HepG2 (cell line): ENCODE results near the gene GPR89A. TPM values are rescaled to one million over a fixed set of nuclear protein-coding genes. Genes with fewer than 3 reads are reported as not detected.

Experiments used
- BRCA1 ChIP-seq: sonication (generic); formaldehyde crosslinking; IDR thresholded peaks from 2 replicates; pipeline ENCODE4 v1.4.0; 2020; ENCODE audit warnings: missing genetic modification reagents
- CCAR2 ChIP-seq: fragments of 200-400 bp; formaldehyde crosslinking; optimal IDR thresholded peaks from 2 replicates; pipeline ENCODE3; 2018; ENCODE audit warnings: low read depth, mild to moderate bottlenecking, low read length, moderate library complexity
- DR1 ChIP-seq: sonication (generic); formaldehyde crosslinking; IDR thresholded peaks from 2 replicates; pipeline ENCODE4 v1.8.0; 2021; ENCODE audit warnings: mild to moderate bottlenecking, missing genetic modification reagents, inconsistent platforms
- FOXA3 ChIP-seq: IDR thresholded peaks from 2 replicates; pipeline ENCODE4 v1.6.1; 2016; ENCODE audit warnings: missing genetic modification reagents, missing compliant biosample characterization
- HMGA1 ChIP-seq: sonication (generic); formaldehyde crosslinking; conservative IDR thresholded peaks from 2 replicates; pipeline ENCODE4 v1.4.0; 2020; ENCODE audit warnings: missing genetic modification reagents
- KAT7 ChIP-seq: IDR thresholded peaks from 2 replicates; pipeline ENCODE4 v1.6.1; 2018; ENCODE audit warnings: borderline replicate concordance, missing compliant biosample characterization
- KLF11 ChIP-seq: IDR thresholded peaks from 2 replicates; pipeline ENCODE4 v1.6.1; 2016; ENCODE audit warnings: missing compliant biosample characterization
- KLF13 ChIP-seq: sonication (generic); formaldehyde crosslinking; IDR thresholded peaks from 2 replicates; pipeline ENCODE4 v1.4.0; 2020; ENCODE audit warnings: mild to moderate bottlenecking, missing genetic modification reagents
- LBX2 ChIP-seq: sonication (generic); formaldehyde crosslinking; IDR thresholded peaks from 2 replicates; pipeline ENCODE4 v1.5.0; 2020; ENCODE audit warnings: missing genetic modification reagents, mild to moderate bottlenecking, borderline replicate concordance
- NFIC ChIP-seq: IDR thresholded peaks from 2 replicates; pipeline ENCODE4 v1.6.1; 2012; ENCODE audit warnings: mild to moderate bottlenecking, low read length, inconsistent platforms
- NFKB2 ChIP-seq: sonication (generic); formaldehyde crosslinking; IDR thresholded peaks from 2 replicates; pipeline ENCODE4 v1.4.0; 2020; ENCODE audit warnings: missing genetic modification reagents, borderline replicate concordance
- RBM39 ChIP-seq: fragments of 200-400 bp; formaldehyde crosslinking; IDR thresholded peaks from one replicate; pipeline ENCODE4 v1.6.1; 2018; ENCODE audit warnings: antibody characterized with exemption, mild to moderate bottlenecking, low read depth, low read length; ENCODE audit not compliant: poor library complexity, severe bottlenecking
- SRSF1 ChIP-seq: fragments of 200-400 bp; formaldehyde crosslinking; optimal IDR thresholded peaks from 2 replicates; pipeline ENCODE3; 2017; ENCODE audit warnings: mild to moderate bottlenecking, low read depth, low read length, moderate library complexity
- TOE1 ChIP-seq: sonication (generic); formaldehyde crosslinking; IDR thresholded peaks from 2 replicates; pipeline ENCODE4 v1.4.0; 2020; ENCODE audit warnings: mild to moderate bottlenecking, missing genetic modification reagents
- TRIM22 ChIP-seq: fragments of 450-650 bp; IDR thresholded peaks from 2 replicates; pipeline ENCODE4 v1.6.1; 2017
- ZBTB49 ChIP-seq: sonication (generic); formaldehyde crosslinking; IDR thresholded peaks from 2 replicates; pipeline ENCODE4 v1.4.0; 2020; ENCODE audit warnings: missing genetic modification reagents, borderline replicate concordance
- ZC3H4 ChIP-seq: sonication (generic); formaldehyde crosslinking; IDR thresholded peaks from 2 replicates; pipeline ENCODE4 v1.4.0; 2020; ENCODE audit warnings: missing genetic modification reagents, borderline replicate concordance
- ZNF136 ChIP-seq: sonication (generic); formaldehyde crosslinking; IDR thresholded peaks from 2 replicates; pipeline ENCODE4 v1.8.1; 2022; ENCODE audit warnings: low read depth, mild to moderate bottlenecking, moderate library complexity, missing genetic modification reagents
- ZNF558 ChIP-seq: sonication (generic); formaldehyde crosslinking; IDR thresholded peaks from 2 replicates; pipeline ENCODE4 v1.9.0; 2022; ENCODE audit warnings: mild to moderate bottlenecking, missing genetic modification reagents, borderline replicate concordance
- ZNF644 ChIP-seq: IDR thresholded peaks from 2 replicates; pipeline ENCODE4 v1.6.1; 2016; ENCODE audit warnings: low read depth
- ZNF761 ChIP-seq: sonication (generic); formaldehyde crosslinking; conservative IDR thresholded peaks from 2 replicates; pipeline ENCODE4 v1.4.0; 2020; ENCODE audit warnings: mild to moderate bottlenecking, missing genetic modification reagents
- polyA plus RNA-seq, 8 experiments: library from polyadenylated mRNA; depleted of rRNA in 3 of 8; stranded (reverse) in 7 of 8; unstranded in 1 of 8; fragments of >200 nt; fragmentation: Illumina TruSeq in 4 of 8; extraction: Trizol in 4 of 8; gene quantifications; 2 replicates each; pipeline versions ENCODE4 v1.2.1 to v1.2.3, GENCODE V29; 2011 to 2016; ENCODE audit warnings: low read depth in 4 of 8, missing spikeins in 1 of 8, mixed read lengths in 1 of 8; ENCODE audit not compliant: insufficient read depth in 1 of 8
- total RNA-seq, 5 experiments: library from RNA; depleted of rRNA; stranded (reverse); fragments of >200 nt; fragmentation: Illumina TruSeq; extraction: Trizol; gene quantifications; 2 replicates each; pipeline ENCODE4 v1.2.3, GENCODE V29; 2016; ENCODE audit warnings: low read depth in 1 of 5
- TF ChIP-seq, protein P1 (sequence below): sonication (generic); formaldehyde crosslinking; IDR thresholded peaks from 2 replicates; pipeline ENCODE4 v1.4.0; 2020; ENCODE audit warnings: mild to moderate bottlenecking, missing genetic modification reagents

Gene GPR89A
- total and polyA plus RNA-seq, 2 of the 13 experiments (the other 11 are each of a cell fraction or from before 2014, with no cell fraction given) = 23.4 to 32.6 TPM

- TF ChIP-seq LBX2 (CRISPR knock-in tag) = no peak
- no peak for TF ChIP-seq ZNF558 (CRISPR knock-in tag)
- TF ChIP-seq ZNF644 = no peak
- no peak for TF ChIP-seq NFIC
- no peak for TF ChIP-seq ZNF761 (CRISPR knock-in tag)
- no peak for TF ChIP-seq TOE1 (CRISPR knock-in tag)
- no peak for TF ChIP-seq SRSF1
- TF ChIP-seq FOXA3 = peak; percentile 51; the same call in 1 of the 2 replicates
- no peak for TF ChIP-seq ZNF136 (CRISPR knock-in tag)
- no peak for TF ChIP-seq ZBTB49 (CRISPR knock-in tag)
- no peak for TF ChIP-seq KLF11 (CRISPR knock-in tag)
- TF ChIP-seq, protein P1, sequence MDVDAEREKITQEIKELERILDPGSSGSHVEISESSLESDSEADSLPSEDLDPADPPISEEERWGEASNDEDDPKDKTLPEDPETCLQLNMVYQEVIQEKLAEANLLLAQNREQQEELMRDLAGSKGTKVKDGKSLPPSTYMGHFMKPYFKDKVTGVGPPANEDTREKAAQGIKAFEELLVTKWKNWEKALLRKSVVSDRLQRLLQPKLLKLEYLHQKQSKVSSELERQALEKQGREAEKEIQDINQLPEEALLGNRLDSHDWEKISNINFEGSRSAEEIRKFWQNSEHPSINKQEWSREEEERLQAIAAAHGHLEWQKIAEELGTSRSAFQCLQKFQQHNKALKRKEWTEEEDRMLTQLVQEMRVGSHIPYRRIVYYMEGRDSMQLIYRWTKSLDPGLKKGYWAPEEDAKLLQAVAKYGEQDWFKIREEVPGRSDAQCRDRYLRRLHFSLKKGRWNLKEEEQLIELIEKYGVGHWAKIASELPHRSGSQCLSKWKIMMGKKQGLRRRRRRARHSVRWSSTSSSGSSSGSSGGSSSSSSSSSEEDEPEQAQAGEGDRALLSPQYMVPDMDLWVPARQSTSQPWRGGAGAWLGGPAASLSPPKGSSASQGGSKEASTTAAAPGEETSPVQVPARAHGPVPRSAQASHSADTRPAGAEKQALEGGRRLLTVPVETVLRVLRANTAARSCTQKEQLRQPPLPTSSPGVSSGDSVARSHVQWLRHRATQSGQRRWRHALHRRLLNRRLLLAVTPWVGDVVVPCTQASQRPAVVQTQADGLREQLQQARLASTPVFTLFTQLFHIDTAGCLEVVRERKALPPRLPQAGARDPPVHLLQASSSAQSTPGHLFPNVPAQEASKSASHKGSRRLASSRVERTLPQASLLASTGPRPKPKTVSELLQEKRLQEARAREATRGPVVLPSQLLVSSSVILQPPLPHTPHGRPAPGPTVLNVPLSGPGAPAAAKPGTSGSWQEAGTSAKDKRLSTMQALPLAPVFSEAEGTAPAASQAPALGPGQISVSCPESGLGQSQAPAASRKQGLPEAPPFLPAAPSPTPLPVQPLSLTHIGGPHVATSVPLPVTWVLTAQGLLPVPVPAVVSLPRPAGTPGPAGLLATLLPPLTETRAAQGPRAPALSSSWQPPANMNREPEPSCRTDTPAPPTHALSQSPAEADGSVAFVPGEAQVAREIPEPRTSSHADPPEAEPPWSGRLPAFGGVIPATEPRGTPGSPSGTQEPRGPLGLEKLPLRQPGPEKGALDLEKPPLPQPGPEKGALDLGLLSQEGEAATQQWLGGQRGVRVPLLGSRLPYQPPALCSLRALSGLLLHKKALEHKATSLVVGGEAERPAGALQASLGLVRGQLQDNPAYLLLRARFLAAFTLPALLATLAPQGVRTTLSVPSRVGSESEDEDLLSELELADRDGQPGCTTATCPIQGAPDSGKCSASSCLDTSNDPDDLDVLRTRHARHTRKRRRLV = 0 out of 2 replicates have a peak, but pooled peaks have one; percentile 58
- TF ChIP-seq KAT7 = peak; percentile 60; the same call in 1 of the 2 replicates
- no peak for TF ChIP-seq RBM39
- no peak for TF ChIP-seq DR1 (CRISPR knock-in tag)
- TF ChIP-seq KLF13 (CRISPR knock-in tag) = no peak
- TF ChIP-seq CCAR2 = no peak
- TF ChIP-seq HMGA1 (CRISPR knock-in tag) = no peak
- no peak for TF ChIP-seq ZC3H4
- 0 out of 2 replicates have a peak, but pooled peaks have one; percentile 46 for TF ChIP-seq NFKB2 (CRISPR knock-in tag)
- TF ChIP-seq TRIM22 = no peak
- TF ChIP-seq BRCA1 = peak; percentile 81
Observed at GRCh38 chr1:145707183-145707867, 99.5 kb downstream of the GPR89A start, which contains the start of gene PDZK1 (continued).
